DOHH2 (cell line): ENCODE measurements around the gene SYVN1.
"Not testable (repeated sequence)": the region's sequence is repeated elsewhere in the genome, so short reads cannot be mapped to it uniquely, and the experiment has no call there.

Source experiments
- H3F3A ChIP-seq: fragments of 200-600 bp; sonication (generic), shearing (Covaris generic); 2 replicates; pipeline ENCODE4 v1.6.0; 2016; ENCODE audit warnings: antibody characterized with exemption, mild to moderate bottlenecking; ENCODE audit not compliant: control insufficient read depth, insufficient read depth
- H3K27ac ChIP-seq: fragments of 200-600 bp; sonication (generic); 2 replicates; pipeline ENCODE4 v1.5.1; 2014; ENCODE audit warnings: low read depth, mild to moderate bottlenecking, low read length, moderate library complexity
- H3K27me3 ChIP-seq: fragments of 200-600 bp; sonication (generic); 2 replicates; pipeline ENCODE4 v1.6.1; 2014; ENCODE audit warnings: mild to moderate bottlenecking, low read length, mixed read lengths; ENCODE audit not compliant: control insufficient read depth
- H3K36me3 ChIP-seq: fragments of 200-600 bp; sonication (generic); 2 replicates; pipeline ENCODE4 v1.6.1; 2014; ENCODE audit warnings: mild to moderate bottlenecking, low read length, moderate library complexity, mixed read lengths; ENCODE audit not compliant: control insufficient read depth
- H3K4me1 ChIP-seq: fragments of 200-600 bp; sonication (generic); 2 replicates; pipeline ENCODE4 v1.6.1; 2014; ENCODE audit warnings: mild to moderate bottlenecking, low read length, mixed read lengths; ENCODE audit not compliant: control insufficient read depth
- H3K4me2 ChIP-seq: fragments of 200-600 bp; sonication (generic); 2 replicates; pipeline ENCODE4 v1.6.0; 2014; ENCODE audit warnings: mild to moderate bottlenecking, low read length, moderate library complexity
- H3K4me3 ChIP-seq: fragments of 200-600 bp; sonication (generic); 2 replicates; pipeline ENCODE4 v1.5.1; 2014; ENCODE audit warnings: mild to moderate bottlenecking, low read length, mixed read lengths
- H3K79me2 ChIP-seq: fragments of 200-600 bp; sonication (generic); 2 replicates; pipeline ENCODE4 v1.6.1; 2014; ENCODE audit warnings: mild to moderate bottlenecking, low read length, mixed read lengths; ENCODE audit not compliant: control insufficient read depth
- H3K9me2 ChIP-seq: fragments of 200-600 bp; sonication (generic); replicated peaks from 2 replicates; pipeline ENCODE4 v1.6.1; 2014; ENCODE audit warnings: mild to moderate bottlenecking, low read length, mixed read lengths; ENCODE audit not compliant: control insufficient read depth
- H3K9me3 ChIP-seq: fragments of 200-600 bp; sonication (generic); 2 replicates; pipeline ENCODE4 v1.6.1; 2014; ENCODE audit warnings: antibody characterized with exemption, low read length, mixed read lengths; ENCODE audit not compliant: control insufficient read depth, insufficient read depth
- H4K20me1 ChIP-seq: fragments of 200-600 bp; sonication (generic); 2 replicates; pipeline ENCODE4 v1.6.0; 2014; ENCODE audit warnings: low read depth, mild to moderate bottlenecking, antibody characterized with exemption, low read length, moderate library complexity; ENCODE audit not compliant: control insufficient read depth, insufficient read depth
- CTCF ChIP-seq: fragments of 200-600 bp; sonication (generic); IDR thresholded peaks from one replicate; pipeline ENCODE4 v1.5.1; 2014; ENCODE audit warnings: antibody characterized with exemption, mild to moderate bottlenecking, low read depth, low read length; ENCODE audit not compliant: poor library complexity, severe bottlenecking
- EZH2phosphoT487 ChIP-seq: fragments of 200-600 bp; sonication (generic); IDR thresholded peaks from 2 replicates; pipeline ENCODE4 v1.6.1; 2017; ENCODE audit warnings: borderline replicate concordance, mild to moderate bottlenecking, antibody characterized with exemption, low read length, moderate library complexity, mixed read lengths

SYVN1 gene

GRCh38 chr11:65181569-65182257 is 47.4 kb upstream of the SYVN1 start, which contains the start of gene CAPN1:
CAPN1 (plus strand) TSS chr11:65181928; CDS start chr11:65182702, 774 bp downstream.
- Histone ChIP-seq H3K27me3 (no peaks in the 10 kb centered on the region), H3K4me3 (peak within 1 kb of the TSS; percentile 87), H3F3A (peaks cover 9% of the 10 kb centered on the region), H3K4me1 (peaks cover 34% of the 10 kb centered on the region), H3K36me3 (peaks cover 41% of the 10 kb centered on the region), H3K4me2 (peak within 1 kb of the TSS; percentile 83), H3K79me2 (peaks cover 30% of the 10 kb centered on the region), H3K9me3 (no peaks in the 10 kb centered on the region), H3K9me2 (no peaks in the 10 kb centered on the region), H3K27ac (peak within 1 kb of the TSS; percentile 70), H4K20me1 (no peaks in the 10 kb centered on the region)
- no peak for TF ChIP-seq CTCF
- no peak for TF ChIP-seq EZH2phosphoT487

GRCh38 chr11:65180877-65181568 is 46.7 kb upstream of the SYVN1 start:
- H4K20me1 ChIP-seq = no peaks in the 10 kb centered on the region
- H3K27me3 ChIP-seq = no peaks in the 10 kb centered on the region
- peaks cover 30% of the 10 kb centered on the region for H3K79me2 ChIP-seq
- H3K9me2 ChIP-seq = no peaks in the 10 kb centered on the region
- peak overlapping the region; percentile 83 for H3K4me2 ChIP-seq
- peaks cover 9% of the 10 kb centered on the region for H3F3A ChIP-seq
- no peaks in the 10 kb centered on the region for H3K9me3 ChIP-seq
- peak overlapping the region; percentile 87 for H3K4me3 ChIP-seq
- peak; percentile 91 for TF ChIP-seq CTCF
- no peak for TF ChIP-seq EZH2phosphoT487
- peak overlapping the region; percentile 70 for H3K27ac ChIP-seq
- H3K36me3 ChIP-seq = peaks cover 34% of the 10 kb centered on the region
- H3K4me1 ChIP-seq = peaks cover 34% of the 10 kb centered on the region

- not testable (repeated sequence) for H3K79me2 ChIP-seq, H3K4me2 ChIP-seq
Observed at GRCh38 chr11:65174571-65175010, 40.3 kb upstream of the SYVN1 start.

GRCh38 chr11:65172600-65172999 is 38.3 kb upstream of the SYVN1 start:
- peaks cover 2% of the 10 kb centered on the region for H3F3A ChIP-seq
- H3K79me2 ChIP-seq = no peaks in the 10 kb centered on the region
- H4K20me1 ChIP-seq = no peaks in the 10 kb centered on the region
- no peaks in the 10 kb centered on the region for H3K9me2 ChIP-seq
- no peak overlapping the region for H3K27ac ChIP-seq
- H3K4me3 ChIP-seq = no peak overlapping the region
- H3K36me3 ChIP-seq = no peaks in the 10 kb centered on the region
- no peaks in the 10 kb centered on the region for H3K9me3 ChIP-seq
- H3K4me2 ChIP-seq = no peak overlapping the region
- H3K4me1 ChIP-seq = peaks cover 19% of the 10 kb centered on the region
- TF ChIP-seq EZH2phosphoT487 (no peak), CTCF (no peak)
- no peaks in the 10 kb centered on the region for H3K27me3 ChIP-seq

More at GRCh38 chr11:65174571-65175010, 40.3 kb upstream of the SYVN1 start:
- H3K9me3 ChIP-seq, H3K4me3 ChIP-seq, H3K9me2 ChIP-seq, H4K20me1 ChIP-seq, H3K36me3 ChIP-seq, H3K4me1 ChIP-seq, H3K27me3 ChIP-seq, H3F3A ChIP-seq, H3K27ac ChIP-seq: not testable (repeated sequence)
